Astrocyte (in vitro differentiated cells and primary cell): ENCODE data around the gene AUTS2.

Source experiments
- CTCF ChIP-seq: IDR thresholded peaks from 2 replicates; pipeline ENCODE4 v1.5.1; 2011; ENCODE audit warnings: low read depth, mild to moderate bottlenecking, inconsistent platforms, low read length, moderate library complexity; ENCODE audit not compliant: insufficient read depth
- EZH2 ChIP-seq: IDR thresholded peaks from 2 replicates; pipeline ENCODE4 v1.6.1; 2012; ENCODE audit warnings: mild to moderate bottlenecking, low read length, inconsistent platforms; ENCODE audit not compliant: insufficient read depth

GRCh38 chr7:70015353-70015752, 417.1 kb downstream of the AUTS2 start:
- no peak for TF ChIP-seq CTCF
- TF ChIP-seq EZH2 = no peak
